Measurements from ENCODE around the gene TBC1D2.

The TBC1D2 gene

GRCh38 chr9:98262056-98262455 is 6.6 kb upstream of the TBC1D2 start:
- Histone ChIP-seq H3K4me3 (ENCODE audit: low read depth, low read length, poor library complexity, severe bottlenecking) (no peak overlapping the region), H3K9me3 (ENCODE audit: low read length) (no peaks in the 10 kb centered on the region), H3K4me2 (ENCODE audit: low read length) (no peak overlapping the region), H3K9me2 (ENCODE audit: low read depth, low read length) (no peaks in the 10 kb centered on the region), H3K79me2 (ENCODE audit: insufficient read depth, low read length) (no peaks in the 10 kb centered on the region), H3K9ac (ENCODE audit: low read length) (no peak overlapping the region), H3K36me3 (ENCODE audit: insufficient read depth, low read length) (no peaks in the 10 kb centered on the region), H3K4me1 (ENCODE audit: insufficient read depth, low read length, severe bottlenecking) (peaks cover 1% of the 10 kb centered on the region), H3K27ac (ENCODE audit: low read depth, low read length, poor library complexity, severe bottlenecking) (no peak overlapping the region), H3K27me3 (ENCODE audit: insufficient read depth, low read length) (no peaks in the 10 kb centered on the region), H3F3A (ENCODE audit: insufficient read depth, low read length) (no peaks in the 10 kb centered on the region), H2AFZ (ENCODE audit: low read length) (no peak overlapping the region), H4K20me1 (ENCODE audit: insufficient read depth, low read length) (no peaks in the 10 kb centered on the region)
- no peak for TF ChIP-seq CTCF (IDR thresholded peaks at IDR 0.05; ENCODE audit: low read length)
- TF ChIP-seq EZH2 (IDR thresholded peaks at IDR 0.05; ENCODE audit: borderline replicate concordance, low read length) = no peak

GRCh38 chr9:98260635-98261034 is 5.2 kb upstream of the TBC1D2 start:
- H2AFZ ChIP-seq (ENCODE audit: low read length) = no peak overlapping the region
- no peaks in the 10 kb centered on the region for H3K36me3 ChIP-seq (ENCODE audit: insufficient read depth, low read length)
- H3K4me2 ChIP-seq (ENCODE audit: low read length) = no peak overlapping the region
- H4K20me1 ChIP-seq (ENCODE audit: insufficient read depth, low read length) = no peaks in the 10 kb centered on the region
- TF ChIP-seq EZH2 (IDR thresholded peaks at IDR 0.05; ENCODE audit: borderline replicate concordance, low read length) (no peak), CTCF (IDR thresholded peaks at IDR 0.05; ENCODE audit: low read length) (no peak)
- H3K9me2 ChIP-seq (ENCODE audit: low read depth, low read length) = no peaks in the 10 kb centered on the region
- H3K27me3 ChIP-seq (ENCODE audit: insufficient read depth, low read length) = no peaks in the 10 kb centered on the region
- no peaks in the 10 kb centered on the region for H3K79me2 ChIP-seq (ENCODE audit: insufficient read depth, low read length)
- H3K4me1 ChIP-seq (ENCODE audit: insufficient read depth, low read length, severe bottlenecking) = peaks cover 8% of the 10 kb centered on the region
- no peak overlapping the region for H3K9ac ChIP-seq (ENCODE audit: low read length)
- no peak overlapping the region for H3K4me3 ChIP-seq (ENCODE audit: low read depth, low read length, poor library complexity, severe bottlenecking)
- no peaks in the 10 kb centered on the region for H3F3A ChIP-seq (ENCODE audit: insufficient read depth, low read length)
- no peaks in the 10 kb centered on the region for H3K9me3 ChIP-seq (ENCODE audit: low read length)
- no peak overlapping the region for H3K27ac ChIP-seq (ENCODE audit: low read depth, low read length, poor library complexity, severe bottlenecking)

- H3K27ac ChIP-seq (ENCODE audit: low read depth, low read length, poor library complexity, severe bottlenecking) = no peak overlapping the region
- H3K36me3 ChIP-seq (ENCODE audit: insufficient read depth, low read length) = no peaks in the 10 kb centered on the region
- no peak for TF ChIP-seq CTCF (IDR thresholded peaks at IDR 0.05; ENCODE audit: low read length)
- no peak for TF ChIP-seq EZH2 (IDR thresholded peaks at IDR 0.05; ENCODE audit: borderline replicate concordance, low read length)
- no peak overlapping the region for H2AFZ ChIP-seq (ENCODE audit: low read length)
- no peaks in the 10 kb centered on the region for H3K9me2 ChIP-seq (ENCODE audit: low read depth, low read length)
- H3K4me2 ChIP-seq (ENCODE audit: low read length) = no peak overlapping the region
- no peaks in the 10 kb centered on the region for H4K20me1 ChIP-seq (ENCODE audit: insufficient read depth, low read length)
- no peak overlapping the region for H3K4me3 ChIP-seq (ENCODE audit: low read depth, low read length, poor library complexity, severe bottlenecking)
- no peaks in the 10 kb centered on the region for H3K79me2 ChIP-seq (ENCODE audit: insufficient read depth, low read length)
- H3F3A ChIP-seq (ENCODE audit: insufficient read depth, low read length) = no peaks in the 10 kb centered on the region
- H3K4me1 ChIP-seq (ENCODE audit: insufficient read depth, low read length, severe bottlenecking) = peaks cover 13% of the 10 kb centered on the region
- no peak overlapping the region for H3K9ac ChIP-seq (ENCODE audit: low read length)
- no peaks in the 10 kb centered on the region for H3K27me3 ChIP-seq (ENCODE audit: insufficient read depth, low read length)
- H3K9me3 ChIP-seq (ENCODE audit: low read length) = no peaks in the 10 kb centered on the region
Measured at GRCh38 chr9:98259791-98260190, 4.3 kb upstream of the TBC1D2 start.
